ENCODE measurements around the gene RALA. TPM values are rescaled to one million over a fixed set of nuclear protein-coding genes. Genes with fewer than 3 reads are reported as not detected.

Gene RALA
- total RNA-seq, 1 donor from 2014 or later = 59.5 TPM

DNA sequence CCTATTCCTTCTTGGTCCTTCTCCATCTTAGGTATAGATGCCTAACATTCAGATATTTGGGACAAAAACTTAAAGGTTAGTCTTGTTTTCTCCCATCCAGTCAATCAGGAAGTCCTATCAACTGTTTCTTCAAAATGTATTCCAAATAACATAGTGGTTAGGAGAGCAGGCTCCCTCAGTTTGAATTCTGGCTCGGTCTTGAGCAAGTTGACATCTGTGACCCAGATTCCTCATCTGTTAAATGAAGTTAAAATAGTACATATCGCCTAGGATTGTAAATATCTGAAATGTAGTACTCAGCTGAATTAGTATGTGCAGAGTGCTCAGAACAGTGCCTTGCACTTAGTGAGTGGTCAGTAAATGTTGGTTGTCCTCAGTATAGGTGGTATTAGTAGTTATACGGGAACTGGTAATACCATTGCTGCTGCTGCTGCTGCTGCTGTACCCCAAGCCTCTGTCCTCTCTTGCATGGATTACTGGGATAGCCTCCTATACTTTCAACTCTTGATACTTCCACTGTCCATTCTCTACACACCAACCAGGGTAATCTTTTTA is 58.6 kb downstream of the RALA start:
- Mint-ChIP-seq H3K27me3 (ENCODE audit: insufficient read depth, low read depth) (no peaks in the 10 kb centered on the region), H3K36me3 (peaks cover 9% of the 10 kb centered on the region), H3K4me3 (no peak overlapping the region), H3K27ac (no peak overlapping the region), H3K9me3 (peaks cover 3% of the 10 kb centered on the region), H3K4me1 (peaks cover 4% of the 10 kb centered on the region)
- no peak overlapping the region for H3K4me2 ChIP-seq
- no peaks in the 10 kb centered on the region for H3K27me3 ChIP-seq
- H3K36me3 ChIP-seq = no peaks in the 10 kb centered on the region
- DNase-seq (ENCODE audit: low spot score) = no peak
- TF ChIP-seq EZH2phosphoT487 (IDR thresholded peaks at IDR 0.05) = no peak
- TF ChIP-seq EZH2 (IDR thresholded peaks at IDR 0.05) = no peak
- no peak overlapping the region for H3K27ac ChIP-seq
- no peaks in the 10 kb centered on the region for H3K4me1 ChIP-seq
- H3F3A ChIP-seq (ENCODE audit: low read depth) = no peaks in the 10 kb centered on the region
- no peaks in the 10 kb centered on the region for H3K9me3 ChIP-seq (ENCODE audit: low read depth)
- H3K9ac ChIP-seq = no peak overlapping the region
- H4K20me1 ChIP-seq (ENCODE audit: low read depth) = no peaks in the 10 kb centered on the region
- peaks cover 57% of the 10 kb centered on the region for H3K79me2 ChIP-seq (ENCODE audit: low read depth)
- no peak overlapping the region for H2AFZ ChIP-seq (replicated peaks)
- H3K4me3 ChIP-seq = no peak overlapping the region

DNA sequence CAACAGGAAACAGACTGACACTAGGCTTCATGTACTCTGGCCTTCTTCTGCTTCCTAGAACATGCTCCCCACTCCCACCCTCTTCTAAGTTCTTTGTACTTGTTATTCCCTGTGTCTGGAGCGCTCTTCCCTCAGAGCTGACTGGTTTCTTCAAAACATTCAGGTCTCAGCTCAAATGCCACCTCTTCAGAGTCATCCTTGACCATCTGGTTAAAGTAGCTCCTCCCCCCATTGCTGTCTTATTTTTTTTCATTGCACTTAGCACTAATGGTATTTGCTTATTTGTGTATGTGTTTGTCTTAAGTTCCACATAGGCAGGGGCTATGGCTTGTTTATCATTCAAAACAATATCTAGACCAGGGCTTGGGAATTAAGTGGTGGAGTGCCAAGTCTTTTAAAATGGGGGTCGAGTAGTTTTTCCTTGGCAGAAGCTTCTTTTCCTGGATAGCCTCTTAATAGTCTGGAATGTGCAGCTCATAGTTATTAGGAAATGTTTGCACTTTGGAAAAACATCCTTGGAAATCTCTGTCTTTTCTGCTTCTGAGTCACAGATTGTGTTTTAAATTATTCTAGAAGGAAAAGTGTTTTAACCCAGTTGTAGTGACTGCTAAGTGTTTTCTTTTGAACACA is 60.0 kb downstream of the RALA start:
- no peaks in the 10 kb centered on the region for H3K27me3 Mint-ChIP-seq (ENCODE audit: insufficient read depth, low read depth)
- Histone ChIP-seq H2AFZ (replicated peaks) (no peak overlapping the region), H3K36me3 (no peaks in the 10 kb centered on the region), H4K20me1 (ENCODE audit: low read depth) (no peaks in the 10 kb centered on the region), H3K4me3 (no peak overlapping the region), H3K9ac (no peak overlapping the region), H3F3A (ENCODE audit: low read depth) (no peaks in the 10 kb centered on the region), H3K4me2 (no peak overlapping the region), H3K27me3 (no peaks in the 10 kb centered on the region), H3K79me2 (ENCODE audit: low read depth) (peaks cover 52% of the 10 kb centered on the region), H3K9me3 (ENCODE audit: low read depth) (no peaks in the 10 kb centered on the region), H3K27ac (no peak overlapping the region), H3K4me1 (no peaks in the 10 kb centered on the region)
- H3K27ac Mint-ChIP-seq = no peak overlapping the region
- no peak for DNase-seq (ENCODE audit: low spot score)
- TF ChIP-seq EZH2phosphoT487 (IDR thresholded peaks at IDR 0.05) (no peak), EZH2 (IDR thresholded peaks at IDR 0.05) (no peak)
- TF ChIP-seq, protein P1, sequence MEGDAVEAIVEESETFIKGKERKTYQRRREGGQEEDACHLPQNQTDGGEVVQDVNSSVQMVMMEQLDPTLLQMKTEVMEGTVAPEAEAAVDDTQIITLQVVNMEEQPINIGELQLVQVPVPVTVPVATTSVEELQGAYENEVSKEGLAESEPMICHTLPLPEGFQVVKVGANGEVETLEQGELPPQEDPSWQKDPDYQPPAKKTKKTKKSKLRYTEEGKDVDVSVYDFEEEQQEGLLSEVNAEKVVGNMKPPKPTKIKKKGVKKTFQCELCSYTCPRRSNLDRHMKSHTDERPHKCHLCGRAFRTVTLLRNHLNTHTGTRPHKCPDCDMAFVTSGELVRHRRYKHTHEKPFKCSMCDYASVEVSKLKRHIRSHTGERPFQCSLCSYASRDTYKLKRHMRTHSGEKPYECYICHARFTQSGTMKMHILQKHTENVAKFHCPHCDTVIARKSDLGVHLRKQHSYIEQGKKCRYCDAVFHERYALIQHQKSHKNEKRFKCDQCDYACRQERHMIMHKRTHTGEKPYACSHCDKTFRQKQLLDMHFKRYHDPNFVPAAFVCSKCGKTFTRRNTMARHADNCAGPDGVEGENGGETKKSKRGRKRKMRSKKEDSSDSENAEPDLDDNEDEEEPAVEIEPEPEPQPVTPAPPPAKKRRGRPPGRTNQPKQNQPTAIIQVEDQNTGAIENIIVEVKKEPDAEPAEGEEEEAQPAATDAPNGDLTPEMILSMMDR (IDR thresholded peaks at IDR 0.05) = no peak
- no peak overlapping the region for H3K4me3 Mint-ChIP-seq
- H3K9me3 Mint-ChIP-seq = peaks cover 2% of the 10 kb centered on the region
- peaks cover 7% of the 10 kb centered on the region for H3K36me3 Mint-ChIP-seq
- peaks cover 4% of the 10 kb centered on the region for H3K4me1 Mint-ChIP-seq

DNA sequence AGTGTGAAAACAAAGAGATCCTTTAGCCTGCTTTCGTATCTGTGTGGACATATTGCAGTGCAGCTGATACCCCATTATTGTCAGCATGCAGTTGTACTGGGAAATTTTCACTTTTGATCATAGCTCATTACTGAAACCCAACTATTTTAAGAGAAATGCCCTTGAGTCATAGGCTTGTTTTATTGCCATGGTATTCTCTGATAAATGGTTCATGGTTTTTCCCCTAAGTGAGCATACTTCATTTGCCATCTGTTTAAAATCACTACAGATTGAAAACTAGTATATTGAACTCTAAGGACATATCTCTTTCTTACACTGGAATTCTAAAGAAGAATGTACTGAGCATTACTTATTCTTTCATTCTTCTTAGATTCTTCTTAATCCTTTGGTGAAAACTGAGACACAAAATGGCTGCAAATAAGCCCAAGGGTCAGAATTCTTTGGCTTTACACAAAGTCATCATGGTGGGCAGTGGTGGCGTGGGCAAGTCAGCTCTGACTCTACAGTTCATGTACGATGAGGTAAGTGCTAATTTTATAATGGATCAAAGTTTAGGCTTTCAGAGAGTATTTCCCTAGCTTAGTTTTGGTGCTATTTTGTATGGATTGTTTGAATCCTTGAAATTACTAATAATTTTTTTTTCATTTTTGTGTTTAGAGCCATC is 63.0 kb downstream of the RALA start:
- no peaks in the 10 kb centered on the region for H3F3A ChIP-seq (ENCODE audit: low read depth)
- no peak overlapping the region for H2AFZ ChIP-seq (replicated peaks)
- no peaks in the 10 kb centered on the region for H3K4me1 ChIP-seq
- Mint-ChIP-seq H3K36me3 (peaks cover 8% of the 10 kb centered on the region), H3K27ac (peak overlapping the region; percentile 51), H3K4me3 (no peak overlapping the region), H3K4me1 (peaks cover 4% of the 10 kb centered on the region), H3K9me3 (no peaks in the 10 kb centered on the region), H3K27me3 (ENCODE audit: insufficient read depth, low read depth) (no peaks in the 10 kb centered on the region)
- no peak overlapping the region for H3K27ac ChIP-seq
- H4K20me1 ChIP-seq (ENCODE audit: low read depth) = no peaks in the 10 kb centered on the region
- H3K79me2 ChIP-seq (ENCODE audit: low read depth) = peaks cover 28% of the 10 kb centered on the region
- H3K4me2 ChIP-seq = no peak overlapping the region
- H3K9me3 ChIP-seq (ENCODE audit: low read depth) = no peaks in the 10 kb centered on the region
- no peaks in the 10 kb centered on the region for H3K36me3 ChIP-seq
- H3K27me3 ChIP-seq = no peaks in the 10 kb centered on the region
- DNase-seq (ENCODE audit: low spot score) = no peak
- H3K9ac ChIP-seq = no peak overlapping the region
- no peak overlapping the region for H3K4me3 ChIP-seq
- TF ChIP-seq EZH2 (IDR thresholded peaks at IDR 0.05) (no peak), EZH2phosphoT487 (IDR thresholded peaks at IDR 0.05) (no peak)
- TF ChIP-seq, protein P1 (IDR thresholded peaks at IDR 0.05) = no peak
